GM19438 (cell line): ENCODE results near the gene MRPS18C.

Experiments used
- ATAC-seq: cut with Tn5 transposase; IDR thresholded peaks from one replicate; pipeline ENCODE4 v1.9.1; 2021; ENCODE audit warnings: low read depth; ENCODE audit not compliant: unreplicated experiment

MRPS18C gene

GRCh38 chr4:83455281-83456183 lies at the start of gene MRPS18C, which contains the start of gene HELQ:
TSS of gene MRPS18C (plus strand) at chr4:83456058. CDS start at chr4:83456078, 20 bp downstream.
TSS of gene HELQ (minus strand) at chr4:83455823. CDS start at chr4:83455693, 130 bp downstream.
- ATAC-seq = peak; percentile 93

- ATAC-seq = no peak
Observed at GRCh38 chr4:83408908-83409307, 47.0 kb upstream of the MRPS18C start.

- ATAC-seq = no peak
Observed at GRCh38 chr4:83413676-83414075, 42.2 kb upstream of the MRPS18C start.

GRCh38 chr4:83417566-83417965 lies 38.3 kb upstream of the MRPS18C start:
- no peak for ATAC-seq

GRCh38 chr4:83418211-83418610 lies 37.6 kb upstream of the MRPS18C start:
- no peak for ATAC-seq

- no peak for ATAC-seq
Observed at GRCh38 chr4:83431200-83431599, 24.7 kb upstream of the MRPS18C start.

- ATAC-seq = no peak
Observed at GRCh38 chr4:83436680-83437079, 19.2 kb upstream of the MRPS18C start.

GRCh38 chr4:83438719-83439118 lies 17.1 kb upstream of the MRPS18C start:
- ATAC-seq = no peak

- no peak for ATAC-seq
Observed at GRCh38 chr4:83440148-83440814, 15.6 kb upstream of the MRPS18C start.

- no peak for ATAC-seq
Observed at GRCh38 chr4:83440899-83441298, 15.0 kb upstream of the MRPS18C start.

GRCh38 chr4:83449009-83449408 lies 6.8 kb upstream of the MRPS18C start:
- no peak for ATAC-seq

- no peak for ATAC-seq
Observed at GRCh38 chr4:83454686-83455085, 1.2 kb upstream of the MRPS18C start.

- no peak for ATAC-seq
Observed at GRCh38 chr4:83456184-83456501, 285 bp downstream of the MRPS18C start.

GRCh38 chr4:83473423-83473822 lies 17.6 kb downstream of the MRPS18C start:
- no peak for ATAC-seq

GRCh38 chr4:83473966-83474365 lies 18.1 kb downstream of the MRPS18C start:
- ATAC-seq = no peak

- ATAC-seq = peak; percentile 95
Observed at GRCh38 chr4:83484500-83485461, 28.9 kb downstream of the MRPS18C start, which contains the start of gene ABRAXAS1. TSS of gene ABRAXAS1 (minus strand) at chr4:83485100. CDS start at chr4:83485072, 28 bp downstream.

GRCh38 chr4:83486457-83487129 lies 30.7 kb downstream of the MRPS18C start:
- no peak for ATAC-seq

GRCh38 chr4:83489711-83490326 lies 34.0 kb downstream of the MRPS18C start:
- no peak for ATAC-seq

GRCh38 chr4:83490876-83491450 lies 35.1 kb downstream of the MRPS18C start:
- no peak for ATAC-seq
